Aorta (tissue), 5 donors: Measurements from ENCODE around the gene FGD4. TPM values are rescaled to one million over a fixed set of nuclear protein-coding genes. Genes with fewer than 3 reads are reported as not detected.

Experiments used
- ATAC-seq: fragments of 200-7000 bp; cut with Tn5 transposase; one replicate; pipeline ENCODE4 v1.9.1; 2022; ENCODE audit warnings: moderate library complexity; ENCODE audit not compliant: low FRiP score
- DNase-seq, 2 donors: peaks; one replicate each; pipeline ENCODE4 v3.0.0-alpha.2; 2020
- H3K27ac ChIP-seq, 2 donors: one replicate each; pipeline ENCODE4 v1.5.1; 2013; ENCODE audit warnings: low read length in 2 of 2, mild to moderate bottlenecking in 2 of 2, moderate library complexity in 2 of 2, control low read depth in 1 of 2, inconsistent platforms in 1 of 2, low read depth in 1 of 2
- H3K27me3 ChIP-seq, 2 donors: one replicate each; pipeline ENCODE4 v1.6.1; 2013; ENCODE audit warnings: control low read depth in 1 of 2, low read length in 1 of 2, mild to moderate bottlenecking in 1 of 2, moderate library complexity in 1 of 2; ENCODE audit not compliant: insufficient read depth in 2 of 2, control insufficient read depth in 1 of 2
- H3K36me3 ChIP-seq, 2 donors: one replicate each; pipeline ENCODE4 v1.6.1; 2013; ENCODE audit warnings: control low read depth in 1 of 2, low read length in 1 of 2, mild to moderate bottlenecking in 1 of 2; ENCODE audit not compliant: insufficient read depth in 2 of 2, control insufficient read depth in 1 of 2
- H3K4me1 ChIP-seq, 2 donors: one replicate each; pipeline ENCODE4 v1.6.1; 2013; ENCODE audit warnings: low read length in 2 of 2, control low read depth in 1 of 2, mild to moderate bottlenecking in 1 of 2, moderate library complexity in 1 of 2; ENCODE audit not compliant: insufficient read depth in 2 of 2, control insufficient read depth in 1 of 2
- H3K4me3 ChIP-seq, 2 donors: one replicate each; pipeline ENCODE4 v1.5.1; 2013; ENCODE audit warnings: low read length in 2 of 2, control low read depth in 1 of 2, mild to moderate bottlenecking in 1 of 2
- H3K9me3 ChIP-seq: one replicate; pipeline ENCODE4 v1.6.1; 2013; ENCODE audit warnings: mild to moderate bottlenecking, low read length; ENCODE audit not compliant: control insufficient read depth
- WGBS, 2 donors: extraction: QIAGEN DNeasy Blood & Tissue Kit; methylation state at CpG; one replicate each; pipeline ENCODE4 v1.1.7; 2013; 5-methylcytosine and 5-hydroxymethylcytosine counted together
- intact Hi-C, 2 donors: fragments of 100-400 bp; cut with DNase I; formaldehyde crosslinking; loops; one replicate each; pipeline versions ENCODE4 v1.14.2 to v1.15.0; 2022
- polyA plus RNA-seq, 2 donors: library from polyadenylated mRNA; stranded (reverse); fragments of 200-250 nt; gene quantifications; one replicate each; pipeline ENCODE4 v1.2.3, GENCODE V29; 2013
- total RNA-seq, 2 donors: library from RNA; stranded (reverse); fragmentation: NEBNext Ultra II Directional; extraction: Animal tissue kit (Norgen Biotek cat#: 25700); gene quantifications; one replicate each; pipeline ENCODE4 v1.2.1, GENCODE V29; 2021
- donor health status: healthy with polysubstance abuse.
- donor health status: Bipolar disorder and iron deficiency.
- donor health status: DM: no; HTN: no; CAD: no.
- donor health status: DM: no; HTN: no; CAD: no.
- donor health status: DM: yes; HTN: yes; CAD: no.

FGD4 gene
- total and polyA plus RNA-seq, 4 donors: 5.5 to 46.9 (median 24.0) TPM

DNA sequence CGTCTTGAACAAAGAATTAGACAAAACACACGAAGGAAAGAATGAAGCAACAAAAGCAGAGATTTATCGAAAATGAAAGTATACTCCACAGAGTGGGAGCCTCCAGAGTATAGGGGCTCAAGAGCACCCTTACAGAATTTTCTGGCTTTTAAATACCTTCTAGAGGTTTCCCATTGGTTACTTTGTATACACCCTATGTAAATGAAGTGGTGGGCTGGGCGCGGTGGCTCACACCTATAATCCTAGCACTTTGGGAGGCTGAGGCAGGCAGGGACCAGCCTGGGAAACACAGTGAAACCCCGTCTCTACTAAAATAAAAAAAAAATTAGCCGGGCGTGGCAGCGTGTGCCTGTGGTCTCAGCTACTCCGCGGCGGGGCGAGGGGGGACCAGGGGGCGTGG is 266.7 kb downstream of the FGD4 start:
- intact Hi-C loops: no loop called here
- WGBS, 2 donors: 85 to 88% methylated on average over 14 of the region's 14 CpGs
- DNase-seq (no peak), ATAC-seq (no peak)
- Histone ChIP-seq H3K27me3 (no peaks in the 10 kb centered on the region), H3K36me3 (no peaks in the 10 kb centered on the region), H3K4me1 (no peaks in the 10 kb centered on the region), H3K9me3 (peaks cover 2% of the 10 kb centered on the region), H3K27ac (no peak overlapping the region), H3K4me3 (no peak overlapping the region)

DNA sequence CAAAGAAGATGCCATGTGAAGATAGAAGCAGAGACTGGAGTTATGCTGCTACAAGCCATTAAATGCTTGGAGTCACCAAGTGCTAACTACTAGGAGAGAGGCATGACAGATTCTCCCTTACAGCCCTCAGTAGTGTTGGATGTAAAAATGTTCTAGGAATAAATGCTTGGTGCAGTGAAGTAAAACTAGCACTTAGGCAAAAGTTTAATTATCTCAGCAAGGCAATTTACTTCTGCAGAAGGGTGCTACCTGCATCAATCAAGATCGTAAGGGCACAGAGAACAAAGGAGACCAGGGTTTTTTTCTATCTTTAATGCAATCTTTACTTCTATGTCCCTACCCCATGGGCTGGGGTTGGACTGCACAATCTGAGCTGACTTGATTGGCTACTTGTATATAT is 270.2 kb downstream of the FGD4 start:
- no peaks in the 10 kb centered on the region for H3K36me3 ChIP-seq
- no peak for ATAC-seq
- intact Hi-C loops: no loop called here
- no peaks in the 10 kb centered on the region for H3K27me3 ChIP-seq
- DNase-seq: no peak
- H3K9me3 ChIP-seq: peaks cover 2% of the 10 kb centered on the region
- WGBS, 2 donors: 88 to 94% methylated on average over 1 of the region's 1 CpG
- no peaks in the 10 kb centered on the region for H3K4me1 ChIP-seq
- no peak overlapping the region for H3K4me3 ChIP-seq
- H3K27ac ChIP-seq: no peak overlapping the region

DNA sequence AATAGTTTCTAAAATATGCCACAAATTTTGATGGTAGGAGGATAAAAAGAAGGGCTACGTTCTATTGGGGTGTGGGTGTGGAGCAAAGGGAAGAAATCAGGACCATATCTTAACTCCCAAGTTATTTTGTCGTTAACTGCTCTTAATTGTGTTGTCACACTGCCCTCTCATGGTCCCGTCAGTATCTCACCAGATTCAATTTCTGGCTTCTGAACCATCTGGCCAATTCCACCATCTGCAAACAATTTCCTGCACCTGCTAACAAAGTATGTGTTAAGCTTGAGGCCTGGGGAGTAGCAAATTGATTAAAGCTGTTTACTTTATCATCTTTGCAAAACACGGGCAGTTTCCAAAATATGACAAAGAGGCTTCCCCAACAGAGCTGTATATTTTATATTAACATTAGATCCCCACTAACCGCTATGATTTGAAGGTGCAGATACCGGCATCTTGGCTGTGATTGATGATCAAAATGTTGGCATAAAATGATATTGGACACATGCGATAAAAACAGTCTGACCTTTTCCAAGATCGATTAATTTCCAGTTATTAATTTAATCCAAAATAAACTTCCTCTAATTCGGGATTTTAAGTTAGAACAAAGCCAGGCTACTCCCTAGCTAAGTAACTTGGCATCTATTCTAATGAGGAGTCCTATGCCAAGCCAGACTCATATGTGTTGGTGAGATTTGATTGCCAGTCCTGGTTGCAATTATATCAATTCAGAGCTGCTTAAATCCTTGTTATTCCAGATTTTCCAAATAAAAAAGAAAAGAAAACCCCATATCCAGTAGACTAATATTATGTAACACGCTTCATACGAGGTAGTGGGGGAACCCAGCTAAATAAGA is 272.8 kb downstream of the FGD4 start:
- ATAC-seq: peak; percentile 75
- no peak overlapping the region for H3K27ac ChIP-seq
- H3K27me3 ChIP-seq: no peaks in the 10 kb centered on the region
- intact Hi-C loops: loop anchor here (5.0 to 10.0 kb wide), 4 partner anchors 137 to 307 kb away; no protein-coding TSS in a partner anchor
- H3K36me3 ChIP-seq: no peaks in the 10 kb centered on the region
- no peak for DNase-seq
- H3K4me3 ChIP-seq: no peak overlapping the region
- H3K9me3 ChIP-seq: peaks cover 2% of the 10 kb centered on the region
- no peaks in the 10 kb centered on the region for H3K4me1 ChIP-seq
- 36 to 40% methylated on average over 11 of the region's 11 CpGs for WGBS, 2 donors

DNA sequence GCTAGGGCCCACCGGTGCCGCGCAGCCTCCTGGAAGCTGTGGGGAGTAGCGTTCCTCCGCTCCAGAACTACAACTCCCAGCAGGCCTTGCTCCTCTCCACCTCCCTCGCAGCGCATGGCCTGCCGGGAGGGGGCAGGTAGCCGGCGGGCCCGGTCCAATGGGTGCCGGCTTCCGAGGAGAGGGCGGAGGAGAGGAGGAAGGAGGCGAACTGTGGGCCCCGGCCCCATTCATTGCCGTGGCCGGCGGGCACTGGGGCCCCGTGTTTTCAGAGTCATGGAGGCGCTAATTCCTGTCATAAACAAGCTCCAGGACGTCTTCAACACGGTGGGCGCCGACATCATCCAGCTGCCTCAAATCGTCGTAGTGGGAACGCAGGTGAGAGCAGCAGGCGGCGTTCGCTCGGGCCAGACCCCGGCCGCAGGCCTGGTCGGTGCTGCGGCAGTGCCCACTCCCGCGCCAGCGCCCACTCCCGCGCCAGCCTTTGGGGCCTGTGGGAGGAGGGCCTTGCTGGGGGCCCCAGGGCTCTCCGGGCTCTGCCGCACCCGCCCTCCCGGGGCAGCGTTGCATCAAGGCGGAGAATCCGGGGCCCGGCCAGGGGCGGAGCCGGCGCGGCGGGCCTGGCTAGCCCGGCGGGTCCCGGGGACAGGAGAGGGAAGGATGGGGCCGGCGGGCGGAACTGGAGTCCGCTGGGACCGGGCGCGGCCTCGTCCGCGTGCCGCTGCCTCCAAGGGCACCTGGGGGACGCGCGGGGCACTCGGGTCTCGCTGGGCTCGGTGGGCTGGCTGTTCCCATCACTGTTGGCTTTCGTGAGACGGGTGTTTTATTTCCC is 279.9 kb downstream of the FGD4 start, which contains the start of gene DNM1L:
Gene DNM1L (plus strand): TSS at position 211 of the 829 bp plus-strand sequence. CDS start 63 bp downstream, at position 274.
- intact Hi-C loops: loop anchor here (2.0 to 10.0 kb wide), 3 partner anchors 145 to 1021 kb away; partner anchors contain the start of gene ETFBKMT (in 1 of the 2)
- WGBS, 2 donors: 0 to 1% methylated on average over 42 to 76 of the region's 76 CpGs
- Histone ChIP-seq H3K27ac (peak within 1 kb of the TSS; percentile 62 to 88), H3K4me3 (peak within 1 kb of the TSS; percentile 65 to 80), H3K4me1 (no peaks in the 10 kb centered on the region), H3K9me3 (no peaks in the 10 kb centered on the region), H3K27me3 (no peaks in the 10 kb centered on the region), H3K36me3 (no peaks in the 10 kb centered on the region)
- ATAC-seq (peak; percentile 99), DNase-seq (peak; percentile 97)

DNA sequence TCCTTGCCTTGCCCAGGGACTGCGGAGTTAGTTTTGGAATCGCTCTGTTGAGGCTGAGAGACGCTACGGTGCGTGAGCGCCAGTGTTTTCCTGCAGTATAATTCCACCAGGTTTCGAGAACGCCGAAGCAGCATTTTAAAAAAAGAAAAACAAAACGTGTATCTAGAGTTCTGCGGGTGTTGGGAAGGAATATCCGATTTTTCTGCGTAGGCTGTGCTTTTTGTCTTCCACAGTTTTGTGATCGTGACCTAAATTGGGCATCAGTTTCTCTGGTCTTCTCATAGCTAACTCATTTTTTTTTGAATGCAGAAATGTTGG is 280.5 kb downstream of the FGD4 start:
- Histone ChIP-seq H3K27me3 (no peaks in the 10 kb centered on the region), H3K4me1 (no peaks in the 10 kb centered on the region), H3K4me3 (peak overlapping the region; percentile 65 to 80), H3K27ac (peak overlapping the region; percentile 62 to 88), H3K36me3 (no peaks in the 10 kb centered on the region), H3K9me3 (no peaks in the 10 kb centered on the region)
- DNase-seq (no peak), ATAC-seq (no peak)
- intact Hi-C loops: loop anchor here (2.0 to 10.0 kb wide), 3 partner anchors 145 to 1021 kb away; partner anchors contain the start of gene ETFBKMT (in 1 of the 2)
- 0 to 1% methylated on average over 14 of the region's 14 CpGs for WGBS, 2 donors

DNA sequence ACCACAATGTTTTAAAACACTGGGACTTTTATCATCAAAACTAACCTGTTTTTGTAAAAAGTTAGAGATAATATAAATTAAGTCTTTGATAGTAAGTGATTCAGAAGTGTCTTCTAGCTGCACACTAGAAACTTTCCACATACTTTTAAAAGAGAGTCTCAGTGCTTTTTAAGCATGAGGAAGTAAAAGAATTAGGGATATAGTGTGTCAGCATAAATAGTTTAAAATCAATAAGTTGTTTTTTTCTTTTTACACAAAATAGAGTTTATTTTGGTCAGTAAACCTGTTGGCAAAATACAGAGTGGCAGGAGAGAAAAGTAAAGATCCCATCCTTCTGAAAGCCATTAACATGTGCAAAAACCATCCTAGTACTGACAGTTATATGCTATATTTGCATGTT is 281.4 kb downstream of the FGD4 start:
- intact Hi-C loops: no loop called here
- no peak for DNase-seq
- Histone ChIP-seq H3K4me1 (no peaks in the 10 kb centered on the region), H3K36me3 (no peaks in the 10 kb centered on the region), H3K27ac (no peak overlapping the region), H3K27me3 (no peaks in the 10 kb centered on the region), H3K4me3 (no peak overlapping the region), H3K9me3 (no peaks in the 10 kb centered on the region)
- no peak for ATAC-seq

DNA sequence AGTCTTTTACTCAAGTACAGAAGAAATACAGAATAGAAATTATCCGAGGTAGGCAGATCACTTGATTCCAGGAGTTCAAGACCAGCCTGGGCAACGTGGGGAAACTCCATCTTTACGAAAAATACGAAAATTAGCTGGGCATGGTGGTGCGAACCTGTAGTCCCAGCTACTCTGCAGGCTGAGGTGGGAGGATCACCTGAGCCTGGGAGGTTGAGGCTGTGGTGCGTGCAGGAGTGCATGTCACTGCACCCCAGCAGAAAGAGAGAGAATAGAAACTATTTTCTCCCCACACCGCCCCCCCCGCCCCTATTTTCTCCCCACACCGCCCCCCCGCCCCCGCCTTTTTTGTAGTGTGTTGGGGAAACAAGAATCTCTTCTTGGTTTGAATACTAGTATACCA is 281.9 kb downstream of the FGD4 start:
- no peaks in the 10 kb centered on the region for H3K27me3 ChIP-seq
- no peaks in the 10 kb centered on the region for H3K9me3 ChIP-seq
- no peak for DNase-seq
- 84 to 89% methylated on average over 11 of the region's 11 CpGs for WGBS, 2 donors
- H3K27ac ChIP-seq: no peak overlapping the region
- intact Hi-C loops: no loop called here
- no peak for ATAC-seq
- no peaks in the 10 kb centered on the region for H3K36me3 ChIP-seq
- H3K4me3 ChIP-seq: no peak overlapping the region
- H3K4me1 ChIP-seq: no peaks in the 10 kb centered on the region

DNA sequence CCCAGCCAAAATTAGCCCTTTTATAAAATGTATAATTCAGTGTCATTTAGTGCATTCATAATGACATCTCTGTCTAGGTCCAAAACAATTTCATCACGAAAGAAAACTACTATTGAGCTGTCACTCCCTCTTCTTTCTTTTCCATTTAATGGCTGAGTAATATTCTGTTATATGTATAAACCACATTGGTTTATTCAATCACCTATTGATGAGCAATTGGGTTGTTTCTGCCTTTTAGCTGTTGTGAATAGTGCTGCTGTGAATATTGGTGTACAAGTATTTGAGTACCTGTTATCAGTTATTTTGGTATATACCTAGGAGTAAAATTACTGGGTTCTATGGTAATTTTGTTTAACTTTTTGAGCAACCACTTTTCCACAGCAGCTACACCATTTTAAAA is 287.0 kb downstream of the FGD4 start:
- 88 to 100% methylated on average over 1 of the region's 1 CpG for WGBS, 2 donors
- Histone ChIP-seq H3K4me3 (no peak overlapping the region), H3K36me3 (no peaks in the 10 kb centered on the region), H3K27ac (no peak overlapping the region), H3K27me3 (no peaks in the 10 kb centered on the region), H3K9me3 (no peaks in the 10 kb centered on the region), H3K4me1 (no peaks in the 10 kb centered on the region)
- DNase-seq: no peak
- intact Hi-C loops: no loop called here
- ATAC-seq: no peak
